IMR-90 (cell line): Measurements from ENCODE around the gene ZSCAN18. TPM values are rescaled to one million over a fixed set of nuclear protein-coding genes. Genes with fewer than 3 reads are reported as not detected.

Experiments used
- ATAC-seq: fragments of 200-7000 bp; cut with Tn5 transposase; 2 replicates; pipeline ENCODE4 v1.9.1; 2020; ENCODE audit warnings: low read depth, mild to moderate bottlenecking, moderate library complexity
- BruUV-seq: library from RNA; stranded (reverse); fragments of 400-500 nt; replicated peaks from 2 replicates; lab custom pipeline; 2021; lab: Mats Ljungman, UMichigan
- CTCF ChIA-PET: fragments of 300-600 bp; formaldehyde crosslinking; extraction: SDS; loops from one replicate; lab custom pipeline; 2021; ENCODE audit warnings: antibody characterized with exemption; lab: Yijun Ruan, JAX
- POLR2A ChIA-PET: fragments of 300-600 bp; sonication (Branson Sonifier 250); formaldehyde crosslinking; loops from one replicate; lab custom pipeline; 2022; ENCODE audit warnings: antibody characterized with exemption; ENCODE audit not compliant: unreplicated experiment; lab: Charles Lee
- DNase-seq: peaks from one replicate; pipeline ENCODE4 v3.0.0; 2013
- H2AFZ ChIP-seq: replicated peaks from 2 replicates; pipeline ENCODE3; 2013; ENCODE audit warnings: low read length, mild to moderate bottlenecking; ENCODE audit not compliant: poor library complexity
- H2AK5ac ChIP-seq: 2 replicates; pipeline ENCODE4 v1.6.1; 2013; ENCODE audit warnings: low read depth, low read length, inconsistent platforms
- H2AK9ac ChIP-seq: replicated peaks from 2 replicates; pipeline ENCODE3; 2013; ENCODE audit warnings: mild to moderate bottlenecking, low read depth, low read length, moderate library complexity; ENCODE audit not compliant: poor library complexity
- H2BK120ac ChIP-seq: 2 replicates; pipeline ENCODE4 v1.6.1; 2013; ENCODE audit warnings: low read depth, low read length, inconsistent platforms
- H2BK15ac ChIP-seq: 3 replicates; pipeline ENCODE4 v1.6.1; 2013; ENCODE audit warnings: low read depth, low read length, inconsistent platforms
- H2BK20ac ChIP-seq: 2 replicates; pipeline ENCODE4 v1.6.1; 2013; ENCODE audit warnings: low read depth, mild to moderate bottlenecking, inconsistent platforms, low read length, moderate library complexity
- H2BK5ac ChIP-seq: 2 replicates; pipeline ENCODE4 v1.6.1; 2013; ENCODE audit warnings: mild to moderate bottlenecking, low read depth, low read length, inconsistent platforms; ENCODE audit not compliant: poor library complexity, severe bottlenecking
- H3K14ac ChIP-seq: replicated peaks from 2 replicates; pipeline ENCODE4 v1.6.1; 2013; ENCODE audit warnings: low read depth, low read length, inconsistent platforms
- H3K18ac ChIP-seq: 2 replicates; pipeline ENCODE4 v1.6.1; 2013; ENCODE audit warnings: low read depth, low read length, control low read depth
- H3K23ac ChIP-seq: 2 replicates; pipeline ENCODE4 v1.6.1; 2013; ENCODE audit warnings: low read depth, low read length, inconsistent platforms
- H3K27ac ChIP-seq: 2 replicates; pipeline ENCODE4 v1.5.1; 2013; ENCODE audit warnings: mild to moderate bottlenecking, control low read depth, low read length; ENCODE audit not compliant: insufficient read depth
- H3K27me3 ChIP-seq: 2 replicates; pipeline ENCODE4 v1.6.1; 2013; ENCODE audit warnings: low read length; ENCODE audit not compliant: control insufficient read depth, insufficient read depth
- H3K36me3 ChIP-seq: 2 replicates; pipeline ENCODE4 v1.6.1; 2013; ENCODE audit warnings: low read length, mixed read lengths; ENCODE audit not compliant: control insufficient read depth, insufficient read depth
- H3K4ac ChIP-seq: 2 replicates; pipeline ENCODE4 v1.6.1; 2013; ENCODE audit warnings: low read depth, low read length, inconsistent platforms
- H3K4me1 ChIP-seq: 2 replicates; pipeline ENCODE4 v1.6.1; 2013; ENCODE audit warnings: low read length, mixed read lengths; ENCODE audit not compliant: control insufficient read depth, insufficient read depth
- H3K4me2 ChIP-seq: 2 replicates; pipeline ENCODE4 v1.6.1; 2013; ENCODE audit warnings: low read depth, mild to moderate bottlenecking, control low read depth, low read length, moderate library complexity
- H3K4me3 ChIP-seq: 2 replicates; pipeline ENCODE4 v1.5.1; 2013; ENCODE audit warnings: low read depth, mild to moderate bottlenecking, control low read depth, low read length, moderate library complexity; ENCODE audit not compliant: insufficient read depth
- H3K56ac ChIP-seq: 2 replicates; pipeline ENCODE4 v1.6.1; 2013; ENCODE audit warnings: low read length, inconsistent platforms; ENCODE audit not compliant: insufficient read depth; ENCODE audit errors: extremely low read depth
- H3K79me1 ChIP-seq, 2 experiments: 2 replicates each; pipeline ENCODE4 v1.6.1; 2013; ENCODE audit warnings: low read length in 2 of 2, inconsistent platforms in 1 of 2, low read depth in 1 of 2
- H3K9ac ChIP-seq: 2 replicates; pipeline ENCODE4 v1.6.1; 2013; ENCODE audit warnings: low read depth, low read length, control low read depth
- H3K9me1 ChIP-seq: 2 replicates; pipeline ENCODE4 v1.6.1; 2013; ENCODE audit warnings: low read length, inconsistent platforms; ENCODE audit not compliant: insufficient read depth
- H3K9me3 ChIP-seq: 2 replicates; pipeline ENCODE4 v1.6.1; 2013; ENCODE audit warnings: low read length; ENCODE audit not compliant: control insufficient read depth, insufficient read depth
- H4K20me1 ChIP-seq: 2 replicates; pipeline ENCODE4 v1.6.1; 2013; ENCODE audit warnings: low read length, inconsistent platforms; ENCODE audit not compliant: insufficient read depth
- H4K5ac ChIP-seq: 2 replicates; pipeline ENCODE4 v1.6.1; 2013; ENCODE audit warnings: mild to moderate bottlenecking, low read depth, low read length, control low read depth
- H4K8ac ChIP-seq, 2 experiments: 2 replicates each; pipeline ENCODE4 v1.6.1; 2013; ENCODE audit warnings: low read depth in 2 of 2, low read length in 2 of 2, control low read depth in 1 of 2, inconsistent platforms in 1 of 2
- H4K91ac ChIP-seq: 2 replicates; pipeline ENCODE4 v1.6.1; 2013; ENCODE audit warnings: low read depth, low read length, inconsistent platforms; ENCODE audit not compliant: insufficient read depth
- BHLHE40 ChIP-seq: fragments of 150-350 bp; IDR thresholded peaks from 2 replicates; pipeline ENCODE4 v1.6.1; 2016; ENCODE audit warnings: mild to moderate bottlenecking, low read depth, low read length
- CEBPB ChIP-seq: IDR thresholded peaks from 2 replicates; pipeline ENCODE4 v1.6.1; 2012; ENCODE audit warnings: low read depth, low read length, improper control_type of control experiment
- CHD1 ChIP-seq: IDR thresholded peaks from 2 replicates; pipeline ENCODE4 v1.6.1; 2012; ENCODE audit warnings: low read depth, low read length, improper control_type of control experiment
- FOS ChIP-seq: fragments of 150-350 bp; IDR thresholded peaks from 2 replicates; pipeline ENCODE4 v1.6.1; 2016; ENCODE audit warnings: low read depth, low read length
- MAFK ChIP-seq: IDR thresholded peaks from 2 replicates; pipeline ENCODE4 v1.6.1; 2012; ENCODE audit warnings: low read depth, low read length, improper control_type of control experiment
- MAZ ChIP-seq: IDR thresholded peaks from 2 replicates; pipeline ENCODE4 v1.6.1; 2012; ENCODE audit warnings: low read depth, mild to moderate bottlenecking, low read length, improper control_type of control experiment, moderate library complexity, borderline replicate concordance
- MXI1 ChIP-seq: IDR thresholded peaks from 2 replicates; pipeline ENCODE4 v1.6.1; 2012; ENCODE audit warnings: low read depth, mild to moderate bottlenecking, low read length, moderate library complexity, borderline replicate concordance
- NFE2L2 ChIP-seq: fragments of 150-350 bp; IDR thresholded peaks from 2 replicates; pipeline ENCODE4 v1.6.1; 2016; ENCODE audit warnings: low read depth, mild to moderate bottlenecking, low read length
- POLR2A ChIP-seq: IDR thresholded peaks from 2 replicates; pipeline ENCODE4 v1.6.1; 2012; ENCODE audit warnings: mild to moderate bottlenecking, low read depth, low read length
- RAD21 ChIP-seq: IDR thresholded peaks from 2 replicates; pipeline ENCODE4 v1.6.1; 2012; ENCODE audit warnings: low read length, improper control_type of control experiment
- RCOR1 ChIP-seq: IDR thresholded peaks from 2 replicates; pipeline ENCODE4 v1.6.1; 2012; ENCODE audit warnings: mild to moderate bottlenecking, low read length, improper control_type of control experiment; ENCODE audit not compliant: insufficient replicate concordance
- SMC3 ChIP-seq: fragments of 150-350 bp; IDR thresholded peaks from 2 replicates; pipeline ENCODE4 v1.6.1; 2016; ENCODE audit warnings: low read depth, mild to moderate bottlenecking, antibody characterized with exemption, low read length, moderate library complexity
- WGBS, 2 experiments: methylation state at CpG; one replicate each; pipeline versions ENCODE4 v1.1.5 to v1.1.7; 2013; ENCODE audit warnings: missing lambda C conversion rate in 2 of 2; ENCODE audit not compliant: insufficient read length in 1 of 2; ENCODE audit errors: extremely low coverage in 2 of 2; 5-methylcytosine and 5-hydroxymethylcytosine counted together
- dilution Hi-C: fragments of 300-500 bp; cut with HindIII; formaldehyde crosslinking; loops from one replicate; pipeline ENCODE4 v1.14.3; 2018; ENCODE audit warnings: low sequenced_read_pairs; ENCODE audit not compliant: unreplicated experiment
- in situ Hi-C: fragments of 300-500 bp; cut with MboI; formaldehyde crosslinking; loops from 3 replicates; pipeline ENCODE4 v1.14.3; 2019; ENCODE audit warnings: low sequenced_read_pairs, inconsistent platforms, mixed read lengths
- intact Hi-C: fragments of 100-400 bp; cut with micrococcal nuclease; formaldehyde crosslinking; loops from 2 replicates; pipeline ENCODE4 v1.10.0; 2022
- polyA plus RNA-seq, 3 experiments: library from polyadenylated mRNA; depleted of rRNA; stranded (reverse); fragments of >200 nt; gene quantifications; 2 replicates each; pipeline ENCODE4 v1.2.3, GENCODE V29; 2012; ENCODE audit warnings: low replicate concordance in 1 of 3
- total RNA-seq: library from RNA; depleted of rRNA; stranded (reverse); fragments of >200 nt; gene quantifications from 2 replicates; pipeline ENCODE4 v1.2.3, GENCODE V29; 2012
- TF ChIP-seq, protein P1 (sequence below): fragments of 150-350 bp; IDR thresholded peaks from 2 replicates; pipeline ENCODE4 v1.6.1; 2016; ENCODE audit warnings: low read depth, mild to moderate bottlenecking, low read length, moderate library complexity, borderline replicate concordance
- TF ChIP-seq, protein P2 (sequence below): fragments of 150-350 bp; IDR thresholded peaks from 2 replicates; pipeline ENCODE4 v1.6.1; 2017; ENCODE audit warnings: mild to moderate bottlenecking, antibody characterized with exemption, low read length, low read depth

Gene ZSCAN18
- total and polyA plus RNA-seq, 2 of the 4 experiments (the other 2 are of a cell fraction) = 3.0 to 8.2 TPM

DNA sequence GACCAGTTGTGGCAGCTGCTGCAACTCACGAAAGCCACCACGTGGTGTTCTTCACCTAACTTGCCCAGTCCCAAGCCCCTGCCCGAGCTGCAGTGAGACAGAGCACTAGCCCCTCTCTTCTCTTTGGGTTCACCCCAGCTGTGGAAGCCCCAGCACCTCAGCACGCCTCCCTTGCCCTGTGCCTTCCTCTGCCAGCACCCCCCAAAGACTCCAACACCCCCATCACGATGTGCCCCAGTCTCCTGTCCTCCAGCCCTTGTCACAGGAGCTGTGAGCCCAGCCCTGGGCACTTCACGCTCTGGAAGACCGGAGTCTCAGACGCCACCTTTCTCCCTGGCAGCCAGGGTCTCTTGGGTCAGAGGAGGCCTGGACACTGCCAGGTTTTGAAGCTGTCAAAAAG lies 41.2 kb downstream of the ZSCAN18 start:
- ChIA-PET CTCF (no interaction called here), POLR2A (no interaction called here)
- DNase-seq (no peak), ATAC-seq (no peak)
- no peak overlapping the region for H2AFZ ChIP-seq
- whole genome bisulfite sequencing, 2 experiments = no CpG with 5 or more reads among the region's 8 CpGs
- no peak overlapping the region for H2BK20ac ChIP-seq
- dilution Hi-C loops = no loop called here
- H3K4me3 ChIP-seq = no peak overlapping the region
- peaks cover 51% of the 10 kb centered on the region for H3K9me3 ChIP-seq
- in situ Hi-C loops = no loop called here
- BruUV-seq = no TSS peak
- no peak overlapping the region for H4K91ac ChIP-seq
- H2AK9ac ChIP-seq = no peak overlapping the region
- no peaks in the 10 kb centered on the region for H3K9me1 ChIP-seq
- no peak overlapping the region for H3K4me2 ChIP-seq
- TF ChIP-seq BHLHE40 = no peak
- no peak for TF ChIP-seq CEBPB
- no peak for TF ChIP-seq MAFK
- no peak for TF ChIP-seq POLR2A
- TF ChIP-seq RAD21 = no peak
- TF ChIP-seq SMC3 = no peak
- TF ChIP-seq, protein P1, sequence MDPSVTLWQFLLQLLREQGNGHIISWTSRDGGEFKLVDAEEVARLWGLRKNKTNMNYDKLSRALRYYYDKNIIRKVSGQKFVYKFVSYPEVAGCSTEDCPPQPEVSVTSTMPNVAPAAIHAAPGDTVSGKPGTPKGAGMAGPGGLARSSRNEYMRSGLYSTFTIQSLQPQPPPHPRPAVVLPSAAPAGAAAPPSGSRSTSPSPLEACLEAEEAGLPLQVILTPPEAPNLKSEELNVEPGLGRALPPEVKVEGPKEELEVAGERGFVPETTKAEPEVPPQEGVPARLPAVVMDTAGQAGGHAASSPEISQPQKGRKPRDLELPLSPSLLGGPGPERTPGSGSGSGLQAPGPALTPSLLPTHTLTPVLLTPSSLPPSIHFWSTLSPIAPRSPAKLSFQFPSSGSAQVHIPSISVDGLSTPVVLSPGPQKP = no peak
- TF ChIP-seq, protein P2, sequence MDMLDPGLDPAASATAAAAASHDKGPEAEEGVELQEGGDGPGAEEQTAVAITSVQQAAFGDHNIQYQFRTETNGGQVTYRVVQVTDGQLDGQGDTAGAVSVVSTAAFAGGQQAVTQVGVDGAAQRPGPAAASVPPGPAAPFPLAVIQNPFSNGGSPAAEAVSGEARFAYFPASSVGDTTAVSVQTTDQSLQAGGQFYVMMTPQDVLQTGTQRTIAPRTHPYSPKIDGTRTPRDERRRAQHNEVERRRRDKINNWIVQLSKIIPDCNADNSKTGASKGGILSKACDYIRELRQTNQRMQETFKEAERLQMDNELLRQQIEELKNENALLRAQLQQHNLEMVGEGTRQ = no peak
- TF ChIP-seq MXI1 = no peak
- no peak for TF ChIP-seq RCOR1
- TF ChIP-seq NFE2L2 = no peak
- TF ChIP-seq CHD1 = no peak
- TF ChIP-seq FOS = no peak
- TF ChIP-seq MAZ = no peak
- no peak overlapping the region for H4K5ac ChIP-seq
- no peak overlapping the region for H3K18ac ChIP-seq
- no peak overlapping the region for H3K9ac ChIP-seq
- H3K56ac ChIP-seq = no peak overlapping the region
- H2BK120ac ChIP-seq = no peak overlapping the region
- no peak overlapping the region for H2AK5ac ChIP-seq
- no peak overlapping the region for H2BK15ac ChIP-seq
- no peak overlapping the region for H3K14ac ChIP-seq
- H3K4ac ChIP-seq = no peak overlapping the region
- no peaks in the 10 kb centered on the region for H3K27me3 ChIP-seq
- H3K36me3 ChIP-seq = no peaks in the 10 kb centered on the region
- no peaks in the 10 kb centered on the region for H3K79me1 ChIP-seq
- H3K27ac ChIP-seq = no peak overlapping the region
- H2BK5ac ChIP-seq = no peak overlapping the region
- no peaks in the 10 kb centered on the region for H4K20me1 ChIP-seq
- intact Hi-C loops = no loop called here
- no peak overlapping the region for H4K8ac ChIP-seq
- H3K23ac ChIP-seq = no peak overlapping the region
- H3K4me1 ChIP-seq = 0 out of 2 replicates have a peak, but pooled peaks cover 2% of the 10 kb centered on the region
